Activated CD8-positive, alpha-beta memory T cell treated with anti-CD3 and anti-CD28 coated beads, Interleukin-2, amount 50 U/mL, for 1 hour (primary cell): ENCODE measurements around the gene ZNF749.

Source experiments
- DNase-seq: peaks from one replicate; pipeline ENCODE4 v3.0.0-alpha.2; 2020; ENCODE audit errors: extremely low read depth

The ZNF749 gene

DNA sequence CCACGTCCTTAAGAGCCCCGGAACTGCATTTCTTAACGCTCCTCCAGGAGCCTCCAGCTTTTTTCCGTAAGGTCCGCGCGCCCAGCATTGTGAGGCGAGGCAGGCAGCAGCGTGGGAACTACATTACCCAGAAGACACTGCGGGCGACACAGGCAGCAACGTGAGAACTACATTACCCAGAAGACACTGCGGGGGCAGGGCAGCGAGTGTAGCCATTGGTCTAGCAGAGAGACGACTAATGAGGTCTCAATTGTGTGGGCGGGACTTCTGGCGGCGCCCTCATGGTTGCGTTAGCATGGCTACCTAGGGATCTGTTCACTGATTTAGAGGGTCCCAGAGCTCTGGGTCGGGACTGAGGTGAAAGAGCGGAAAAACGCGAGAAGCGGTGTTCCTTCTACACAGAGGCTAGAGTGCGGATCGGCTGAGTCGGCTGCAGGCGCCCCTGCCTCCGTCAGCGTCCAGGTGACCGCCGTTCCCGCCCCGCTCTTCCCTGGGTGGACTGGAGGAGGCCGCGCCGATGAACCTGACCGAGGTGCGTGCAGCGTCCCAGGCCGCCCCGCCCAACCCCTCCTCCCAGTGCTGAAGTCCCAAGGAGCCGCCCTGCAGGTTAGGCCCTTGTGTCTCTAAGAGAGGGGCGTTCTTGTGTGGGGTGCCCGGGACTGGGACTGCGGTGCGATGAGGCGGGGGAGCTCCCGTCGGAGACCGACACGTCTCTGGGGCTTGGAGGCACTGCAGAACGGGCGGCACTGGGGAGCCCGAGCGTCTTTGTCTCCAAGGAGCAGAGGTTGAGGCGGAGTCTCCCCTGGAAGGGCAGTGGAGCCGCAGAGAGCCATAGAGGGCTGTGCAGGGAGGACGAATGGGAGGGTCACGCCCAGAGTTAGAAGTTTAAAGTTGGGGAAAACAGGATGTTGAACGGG lies at the start of gene ZNF749:
ZNF749 (plus strand) TSS at position 264 of the 917 bp plus-strand sequence; CDS start at position 518, 254 bp downstream.
- peak; percentile 96 for DNase-seq

DNA sequence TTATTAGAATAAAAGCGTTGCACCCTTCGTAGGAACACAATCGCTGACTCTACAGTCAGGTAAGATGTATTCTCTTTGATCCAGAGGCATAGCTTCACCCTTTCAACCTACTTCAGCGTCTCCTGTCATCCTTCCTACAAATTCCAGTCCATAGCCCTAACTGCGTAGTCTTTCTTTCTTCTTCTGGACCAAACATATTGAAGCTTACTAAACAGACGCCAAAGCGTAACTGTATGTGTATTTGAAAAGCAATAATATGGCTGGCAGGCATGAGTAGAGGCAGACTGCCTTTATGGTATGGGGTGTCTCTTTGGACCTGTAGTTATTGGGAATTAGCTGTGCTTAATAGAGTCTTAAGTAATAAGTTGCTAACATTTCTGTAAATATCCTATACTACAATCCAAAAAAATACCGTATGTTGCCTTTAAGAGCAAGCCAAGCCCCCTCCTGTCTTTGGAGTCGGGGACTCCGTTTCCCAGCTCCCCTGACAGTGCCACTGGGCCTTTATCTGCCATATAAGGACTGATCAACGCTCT lies 45.9 kb upstream of the ZNF749 start:
- no peak for DNase-seq

- DNase-seq: peak; percentile 97
Measured at GRCh38 chr19:57389730-57390598, 45.2 kb upstream of the ZNF749 start, which contains the start of gene ZNF548. TSS of gene ZNF548 (plus strand) at chr19:57389854. CDS start at chr19:57390100, 246 bp downstream.

DNA sequence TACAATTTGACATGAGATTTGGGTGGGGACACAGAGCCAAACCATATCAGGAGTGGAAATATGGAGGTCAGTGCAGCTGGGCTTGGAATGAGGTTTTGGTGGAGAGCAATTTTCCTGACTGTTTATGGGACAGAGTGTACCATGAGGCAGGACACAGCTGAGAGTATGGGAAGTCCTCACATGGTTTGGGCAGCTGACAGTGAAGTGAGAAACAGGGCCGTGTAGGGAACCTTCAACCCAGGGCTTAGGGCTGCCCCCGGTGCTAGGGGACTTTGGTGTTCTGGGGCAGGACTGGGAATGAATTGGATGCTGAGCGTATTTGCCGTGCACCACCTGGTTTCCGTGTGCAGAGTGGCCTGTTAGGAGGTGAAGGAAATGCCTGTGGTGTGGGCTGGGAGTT lies 39.4 kb upstream of the ZNF749 start:
- no peak for DNase-seq

GRCh38 chr19:57398868-57399267 lies 36.3 kb upstream of the ZNF749 start:
- no peak for DNase-seq

- DNase-seq: no peak
Measured at GRCh38 chr19:57403737-57404563, 31.2 kb upstream of the ZNF749 start.

DNA sequence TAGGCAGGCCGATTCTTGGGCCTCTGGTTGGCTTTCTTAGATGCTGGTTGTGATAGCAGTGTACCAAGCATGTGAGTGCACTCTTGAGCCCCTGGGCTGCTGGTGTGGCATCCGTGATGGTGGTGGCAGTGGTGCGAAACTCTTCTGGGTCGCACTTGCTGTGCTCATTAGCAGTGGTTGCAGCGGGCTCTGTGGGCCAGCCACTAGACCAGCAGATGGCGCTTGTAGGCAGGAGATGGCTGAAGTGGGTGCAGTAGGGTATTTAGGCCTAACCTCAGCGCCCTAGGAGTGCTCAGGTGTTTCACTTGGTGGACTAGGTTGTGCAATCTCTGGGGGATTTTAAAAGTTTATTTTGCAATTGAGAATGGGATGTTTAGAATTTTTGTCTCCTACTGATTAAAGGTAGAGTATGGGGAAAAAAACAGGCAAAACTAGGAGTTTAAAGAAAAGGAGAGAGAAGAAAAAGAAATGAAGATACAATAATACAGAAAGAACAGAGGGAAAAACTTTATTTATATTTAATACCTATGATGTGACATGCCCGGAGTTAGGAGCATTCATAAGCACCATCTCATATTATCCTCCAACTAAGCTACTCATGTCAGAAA lies 28.5 kb upstream of the ZNF749 start:
- peak; percentile 50 for DNase-seq

DNA sequence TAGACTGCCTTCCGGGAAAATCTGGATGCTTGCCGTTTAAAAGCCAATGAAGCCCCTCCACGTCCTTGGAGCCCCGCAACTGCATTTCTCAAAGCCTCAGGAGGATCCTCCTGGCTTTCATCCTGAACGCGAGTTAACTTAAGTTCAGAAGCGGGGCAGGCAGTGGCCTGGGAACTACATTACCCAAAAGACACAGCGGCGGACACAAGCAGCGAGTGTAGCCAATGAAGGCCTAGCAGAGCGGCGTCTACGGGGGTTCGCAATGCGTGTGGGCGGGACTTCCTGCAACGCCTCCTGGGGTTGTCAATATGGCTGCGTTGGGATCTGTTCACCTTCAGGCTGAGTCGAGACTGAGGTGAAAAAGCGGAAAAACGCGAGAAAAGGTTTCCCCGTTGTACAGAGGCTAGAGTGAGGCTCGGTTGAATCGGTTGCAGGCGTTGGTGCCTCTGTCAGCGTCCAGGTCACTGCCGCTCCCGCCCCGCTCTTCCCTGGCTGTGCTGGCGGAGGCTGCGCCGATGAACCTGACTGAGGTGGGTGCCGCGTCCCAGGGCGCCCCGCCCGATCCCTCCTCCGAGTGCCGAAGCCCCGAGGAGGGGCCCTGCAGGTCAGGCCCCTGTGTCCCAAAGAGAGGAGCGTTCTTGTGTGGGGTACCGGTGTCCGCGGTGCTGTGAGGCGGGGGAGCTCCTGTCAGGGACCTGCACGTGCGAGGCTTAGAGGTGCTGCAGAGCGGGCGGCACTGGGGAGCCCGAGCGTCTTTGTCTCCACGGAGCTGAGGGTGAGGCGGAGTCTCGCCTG lies 24.1 kb upstream of the ZNF749 start, which contains the start of gene ZNF17:
ZNF17 (plus strand) TSS at position 285 of the 795 bp plus-strand sequence. CDS start 2,455 bp downstream, outside the sequence.
- DNase-seq: peak; percentile 83

- no peak for DNase-seq
Measured at GRCh38 chr19:57419439-57419838, 15.7 kb upstream of the ZNF749 start.

- no peak for DNase-seq
Measured at GRCh38 chr19:57421037-57421436, 14.1 kb upstream of the ZNF749 start.

- no peak for DNase-seq
Measured at GRCh38 chr19:57434386-57435061, 601 bp upstream of the ZNF749 start.

DNA sequence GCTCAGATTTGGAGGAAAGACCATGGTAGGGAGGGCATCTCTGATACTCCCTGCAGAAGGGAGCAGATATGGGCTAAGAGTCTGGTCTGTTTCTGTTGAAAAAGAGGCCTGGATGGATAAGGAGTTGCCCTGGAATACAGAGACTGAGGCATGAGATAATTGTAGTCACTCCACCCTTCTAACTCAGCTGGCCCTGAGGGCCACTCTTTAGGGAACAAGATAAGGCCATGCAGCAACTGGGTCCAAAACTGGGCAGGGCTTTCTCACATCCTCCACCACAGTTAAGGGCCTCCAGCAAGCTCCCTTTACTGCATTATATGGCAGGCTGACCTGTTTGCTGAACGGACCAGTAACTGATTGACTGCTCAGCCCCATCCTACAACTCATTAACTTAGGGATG lies 1.3 kb downstream of the ZNF749 start:
- DNase-seq: no peak

DNA sequence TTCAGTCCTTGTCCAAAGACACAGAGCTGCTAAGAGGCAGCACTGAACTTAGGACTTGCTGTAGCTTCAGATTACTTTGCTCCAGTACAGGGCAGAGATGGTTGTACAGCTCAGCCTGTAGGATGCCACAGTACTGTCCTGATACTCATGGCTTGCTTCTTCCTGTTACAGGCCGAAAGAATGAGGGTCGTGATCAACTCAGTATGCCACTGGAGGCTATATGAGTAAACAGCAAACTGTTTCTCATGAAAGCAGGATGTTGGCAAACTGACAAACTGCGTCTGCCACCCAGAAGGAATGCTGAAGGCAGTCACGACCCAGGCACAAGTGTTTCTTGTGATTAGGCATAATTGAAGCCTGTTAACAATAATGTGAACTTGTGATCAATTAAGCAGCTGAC lies 2.8 kb downstream of the ZNF749 start:
- no peak for DNase-seq

DNA sequence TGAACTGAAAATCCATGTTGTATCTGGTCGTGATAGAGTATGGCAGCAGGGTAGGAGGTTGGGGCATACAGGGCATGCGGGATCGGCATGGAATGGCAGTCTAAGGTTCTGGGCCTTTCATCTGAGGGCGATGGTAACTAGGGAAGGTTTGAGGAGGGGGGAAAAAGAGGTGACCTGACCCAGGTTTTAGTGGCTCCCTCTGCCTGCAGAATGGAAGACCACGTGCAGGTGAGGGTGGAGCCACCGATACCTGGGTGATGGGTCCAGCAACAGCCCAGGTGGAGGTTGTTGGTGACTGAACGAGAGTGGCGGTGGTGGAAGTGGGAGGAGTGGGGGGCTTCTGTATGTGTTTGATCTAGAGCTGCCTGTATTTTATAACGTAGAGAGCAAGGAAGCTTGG lies 3.8 kb downstream of the ZNF749 start:
- no peak for DNase-seq

- no peak for DNase-seq
Measured at GRCh38 chr19:57441979-57442752, 7.0 kb downstream of the ZNF749 start.

DNA sequence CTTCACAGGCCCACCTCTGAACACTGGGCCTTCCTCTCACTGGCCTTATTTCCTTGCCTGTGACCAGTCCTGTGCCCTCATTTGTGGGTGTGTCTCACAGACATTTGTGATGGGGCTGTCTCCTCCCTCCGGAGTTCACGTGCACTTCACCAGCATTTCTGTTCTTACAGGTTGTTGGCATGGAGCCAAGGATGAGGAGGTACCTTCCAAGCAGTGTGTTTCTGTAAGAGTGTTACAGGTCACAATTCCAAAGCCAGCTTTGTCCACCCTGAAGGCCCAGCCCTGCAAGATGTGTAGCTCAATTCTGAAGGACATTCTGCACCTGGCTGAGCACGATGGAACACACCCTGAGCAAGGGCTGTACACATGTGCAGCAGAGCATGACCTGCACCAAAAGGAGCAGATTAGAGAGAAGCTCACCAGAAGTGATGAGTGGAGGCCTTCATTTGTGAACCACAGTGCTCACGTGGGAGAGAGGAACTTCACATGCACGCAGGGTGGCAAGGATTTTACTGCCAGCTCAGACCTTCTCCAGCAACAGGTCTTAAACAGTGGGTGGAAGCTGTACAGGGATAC lies 8.1 kb downstream of the ZNF749 start:
- no peak for DNase-seq

- no peak for DNase-seq
Measured at GRCh38 chr19:57452307-57452706, 17.2 kb downstream of the ZNF749 start.
